ENCODE results near the gene PECR. TPM values are rescaled to one million over a fixed set of nuclear protein-coding genes. Genes with fewer than 3 reads are reported as not detected.
A peak's percentile ranks its signal among the peaks of the same experiment; 100 is the strongest.

PECR gene
- total and polyA plus RNA-seq, 9 donors, result 7.0 to 15.0 (median 11.5) TPM

DNA sequence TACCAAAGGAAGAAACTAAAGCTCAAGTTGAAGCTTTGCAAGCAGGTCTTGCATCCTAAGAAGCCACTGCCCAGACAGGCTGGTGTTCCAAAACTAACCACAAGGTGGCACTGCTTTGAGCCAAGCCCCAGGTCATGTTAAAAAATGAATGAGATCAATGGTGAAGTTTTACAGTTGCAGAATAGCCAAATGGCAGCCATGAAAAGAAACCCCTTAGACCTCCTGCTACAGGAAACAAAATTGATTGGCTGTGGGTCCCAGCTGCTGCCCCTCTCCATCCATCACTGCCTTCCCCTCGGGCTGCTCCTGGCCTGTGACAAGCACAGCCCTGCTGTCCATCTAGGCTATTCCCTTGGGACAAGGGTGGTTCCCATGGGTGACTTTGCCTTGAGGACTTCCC lies 47.5 kb downstream of the PECR start:
- H3K36me3 ChIP-seq, result no peaks in the 10 kb centered on the region
- H3K4me1 ChIP-seq (ENCODE audit: insufficient read depth), result peaks cover 2% of the 10 kb centered on the region
- H3K27me3 ChIP-seq, result no peaks in the 10 kb centered on the region
- H3K9me3 ChIP-seq, result no peaks in the 10 kb centered on the region
- peak; percentile 19 to 69 (median 62) for DNase-seq
- H3K27ac ChIP-seq, result no peak overlapping the region
- TF ChIP-seq EP300 (IDR thresholded peaks at IDR 0.05) (no peak), POLR2A (IDR thresholded peaks at IDR 0.05) (no peak)
- TF ChIP-seq, protein P1, sequence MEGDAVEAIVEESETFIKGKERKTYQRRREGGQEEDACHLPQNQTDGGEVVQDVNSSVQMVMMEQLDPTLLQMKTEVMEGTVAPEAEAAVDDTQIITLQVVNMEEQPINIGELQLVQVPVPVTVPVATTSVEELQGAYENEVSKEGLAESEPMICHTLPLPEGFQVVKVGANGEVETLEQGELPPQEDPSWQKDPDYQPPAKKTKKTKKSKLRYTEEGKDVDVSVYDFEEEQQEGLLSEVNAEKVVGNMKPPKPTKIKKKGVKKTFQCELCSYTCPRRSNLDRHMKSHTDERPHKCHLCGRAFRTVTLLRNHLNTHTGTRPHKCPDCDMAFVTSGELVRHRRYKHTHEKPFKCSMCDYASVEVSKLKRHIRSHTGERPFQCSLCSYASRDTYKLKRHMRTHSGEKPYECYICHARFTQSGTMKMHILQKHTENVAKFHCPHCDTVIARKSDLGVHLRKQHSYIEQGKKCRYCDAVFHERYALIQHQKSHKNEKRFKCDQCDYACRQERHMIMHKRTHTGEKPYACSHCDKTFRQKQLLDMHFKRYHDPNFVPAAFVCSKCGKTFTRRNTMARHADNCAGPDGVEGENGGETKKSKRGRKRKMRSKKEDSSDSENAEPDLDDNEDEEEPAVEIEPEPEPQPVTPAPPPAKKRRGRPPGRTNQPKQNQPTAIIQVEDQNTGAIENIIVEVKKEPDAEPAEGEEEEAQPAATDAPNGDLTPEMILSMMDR (IDR thresholded peaks at IDR 0.05), result peak; percentile 33 to 46 (median 34)
- intact Hi-C loops (cut with DNase I), result loop anchor here in 1 of 4 donors (10.0 kb wide), 1 partner anchor 631 kb away; no protein-coding TSS in a partner anchor
- no peak overlapping the region for H3K4me3 ChIP-seq
- WGBS, 3 donors, result 43 to 69% (median 60%) methylated on average over 1 of the region's 1 CpG

DNA sequence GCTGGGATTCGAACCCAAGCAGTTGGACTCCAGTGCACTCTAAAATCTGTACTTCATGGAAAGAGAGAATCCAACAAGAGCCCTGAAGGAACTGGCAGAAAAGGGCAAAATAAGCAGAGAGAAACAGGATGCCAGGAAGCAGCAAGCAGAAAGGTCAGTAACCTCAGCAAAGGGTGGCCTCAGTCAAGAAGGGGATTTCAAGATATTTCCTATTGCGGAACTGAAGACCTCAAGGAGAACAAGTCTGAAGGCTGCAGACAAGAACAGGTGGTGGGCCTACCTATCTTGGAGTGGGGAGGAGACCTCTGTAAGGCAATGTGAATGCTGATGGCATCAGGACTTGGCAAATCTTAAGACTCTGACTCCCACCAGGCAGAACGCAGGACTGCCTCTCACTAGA lies 48.2 kb downstream of the PECR start:
- Histone ChIP-seq H3K27ac (no peak overlapping the region), H3K4me3 (no peak overlapping the region)

DNA sequence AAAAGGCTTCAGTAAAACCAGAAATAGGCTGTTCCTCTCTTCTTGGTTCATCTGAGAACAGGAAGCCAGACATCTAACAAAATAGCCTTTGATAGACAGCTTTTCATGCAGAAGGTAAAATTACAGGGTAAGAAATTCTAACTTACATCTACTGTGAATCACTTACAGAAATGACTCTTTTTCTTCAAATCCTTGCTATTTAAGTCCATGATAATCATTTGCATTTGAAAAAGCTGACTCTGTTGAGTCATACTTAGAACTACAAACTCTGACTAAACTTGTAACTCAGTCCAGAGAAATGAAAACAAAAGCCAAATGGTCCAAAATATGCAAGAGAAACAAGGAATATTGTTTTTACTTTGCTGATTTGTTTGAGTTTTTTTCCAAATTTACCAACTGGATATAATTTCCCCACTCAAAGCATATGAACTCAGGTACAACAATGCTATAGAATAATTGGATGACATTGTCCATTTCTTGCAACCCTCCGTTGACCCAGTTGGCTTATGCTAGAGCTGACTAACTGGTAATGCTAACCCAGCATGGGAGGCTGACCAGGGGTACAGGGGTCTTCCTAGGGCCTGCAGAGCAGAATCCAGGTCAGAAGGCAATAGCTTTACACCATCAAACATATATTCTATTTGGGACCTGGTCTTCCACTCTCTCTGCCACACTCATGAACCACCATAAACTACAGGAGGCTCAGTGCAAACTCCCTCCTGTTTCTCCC lies 49.5 kb downstream of the PECR start:
- Histone ChIP-seq H3K36me3 (no peaks in the 10 kb centered on the region), H3K27me3 (no peaks in the 10 kb centered on the region), H3K4me1 (ENCODE audit: insufficient read depth) (peaks cover 2% of the 10 kb centered on the region), H3K4me3 (no peak overlapping the region), H3K27ac (no peak overlapping the region), H3K9me3 (no peaks in the 10 kb centered on the region)
- WGBS, 3 donors, result 83 to 97% (median 85%) methylated on average over 1 of the region's 1 CpG
- TF ChIP-seq POLR2A (IDR thresholded peaks at IDR 0.05) (no peak), EP300 (IDR thresholded peaks at IDR 0.05) (no peak)
- TF ChIP-seq, protein P1 (IDR thresholded peaks at IDR 0.05), result no peak
- DNase-seq, result no peak
- intact Hi-C loops (cut with DNase I), result loop anchor here in 1 of 4 donors (10.0 kb wide), 1 partner anchor 633 kb away; no protein-coding TSS in a partner anchor

More for the DNA sequence above, 48.2 kb downstream of the PECR start:
- TF ChIP-seq EP300 (IDR thresholded peaks at IDR 0.05) (no peak), POLR2A (IDR thresholded peaks at IDR 0.05) (no peak)
- TF ChIP-seq, protein P1 (IDR thresholded peaks at IDR 0.05), result no peak
- Histone ChIP-seq H3K36me3 (no peaks in the 10 kb centered on the region), H3K27me3 (no peaks in the 10 kb centered on the region), H3K4me1 (ENCODE audit: insufficient read depth) (peaks cover 2% of the 10 kb centered on the region), H3K9me3 (no peaks in the 10 kb centered on the region)
- intact Hi-C loops (cut with DNase I), result loop anchor here in 1 of 4 donors (10.0 kb wide), 1 partner anchor 631 kb away; no protein-coding TSS in a partner anchor
- no peak for DNase-seq
- WGBS, 3 donors, result 97 to 98% (median 97%) methylated on average over 3 of the region's 3 CpGs

DNA sequence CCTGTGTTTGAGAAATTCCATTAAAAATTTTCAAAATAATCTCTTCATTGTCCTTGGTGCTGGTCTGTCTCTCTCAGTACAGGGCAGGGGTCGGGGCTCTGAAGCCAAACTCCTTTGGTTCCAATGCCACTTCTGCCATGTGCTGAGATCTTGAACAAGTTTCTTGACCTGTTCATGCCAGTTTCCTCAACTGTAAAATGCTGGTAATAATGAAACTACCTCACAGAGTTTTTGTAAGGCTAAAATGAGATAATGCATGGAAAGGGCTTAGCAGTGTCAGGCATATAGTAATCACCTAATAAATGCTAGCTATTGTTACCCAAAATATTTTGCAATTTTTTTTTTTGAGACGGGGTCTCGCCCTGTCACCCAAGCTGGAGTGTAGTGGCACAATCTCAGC lies 51.4 kb downstream of the PECR start:
- no peak overlapping the region for H3K4me3 ChIP-seq
- no peaks in the 10 kb centered on the region for H3K36me3 ChIP-seq
- no peak for DNase-seq
- no peaks in the 10 kb centered on the region for H3K9me3 ChIP-seq
- TF ChIP-seq POLR2A (IDR thresholded peaks at IDR 0.05) (no peak), EP300 (IDR thresholded peaks at IDR 0.05) (no peak)
- TF ChIP-seq, protein P1 (IDR thresholded peaks at IDR 0.05), result no peak
- H3K4me1 ChIP-seq (ENCODE audit: insufficient read depth), result peaks cover 2% of the 10 kb centered on the region
- H3K27me3 ChIP-seq, result no peaks in the 10 kb centered on the region
- WGBS, 3 donors, result 96 to 98% (median 98%) methylated on average over 3 of the region's 3 CpGs
- intact Hi-C loops (cut with DNase I), result loop anchor here in 1 of 4 donors (10.0 kb wide), 1 partner anchor 635 kb away; no protein-coding TSS in a partner anchor
- no peak overlapping the region for H3K27ac ChIP-seq
